ENCODE data around the gene GJD4.

The GJD4 gene

DNA sequence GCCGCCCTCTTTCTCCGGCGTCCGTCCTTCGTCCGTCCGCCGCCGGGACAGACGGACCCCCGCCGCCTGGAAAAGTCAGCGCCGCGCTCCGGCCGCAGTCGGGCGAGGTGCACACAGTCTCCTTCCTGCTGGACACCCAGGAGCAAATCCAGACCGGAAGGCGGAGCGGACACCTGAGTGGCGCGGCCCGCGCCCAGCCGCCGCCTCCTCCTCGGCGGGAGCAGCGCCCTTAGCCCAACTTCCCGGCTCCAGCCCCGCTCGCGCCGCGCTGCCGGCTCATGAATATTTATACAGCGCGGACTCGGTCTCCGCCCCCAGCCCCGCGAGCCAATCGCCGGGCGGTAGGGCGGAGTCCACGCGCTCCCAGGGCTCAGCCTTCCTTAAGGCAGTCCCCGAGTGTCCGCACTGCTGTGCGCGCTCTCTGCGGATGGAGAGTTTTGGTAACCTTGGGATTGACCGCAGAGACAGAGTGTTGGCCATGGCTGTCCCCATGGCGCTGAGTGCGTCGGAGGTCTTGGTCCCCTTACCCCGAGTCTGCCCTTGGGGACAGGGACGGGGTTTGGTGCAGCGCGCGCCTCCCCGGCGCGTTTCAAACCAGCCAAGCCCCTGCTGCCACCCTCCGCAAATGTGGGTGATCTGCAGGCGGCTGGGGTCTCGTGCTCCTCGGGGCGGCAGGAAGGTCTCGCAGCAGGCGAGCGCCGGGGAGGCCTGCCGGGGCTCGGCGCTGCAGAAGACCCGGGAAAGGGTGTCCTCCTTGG lies 37.1 kb downstream of the GJD4 start, which contains the start of gene FZD8:
TSS of gene FZD8 (minus strand) at position 262 of the 758 bp plus-strand sequence. CDS start 867 bp downstream, outside the sequence.
- no peaks in the 10 kb centered on the region for H3F3A ChIP-seq (ENCODE audit: control insufficient read depth, insufficient read depth)
- H4K20me1 ChIP-seq (ENCODE audit: control insufficient read depth, insufficient read depth, low read depth, low read length): no peaks in the 10 kb centered on the region
- H3K79me2 ChIP-seq (ENCODE audit: control insufficient read depth, low read length): no peaks in the 10 kb centered on the region
- no peaks in the 10 kb centered on the region for H3K36me3 ChIP-seq (ENCODE audit: control insufficient read depth, low read length)
- H3K4me3 ChIP-seq (ENCODE audit: low read length): peak within 1 kb of the TSS; percentile 66
- H3K27ac ChIP-seq (ENCODE audit: low read depth, low read length): no peak within 1 kb of the TSS
- no peak for TF ChIP-seq EZH2phosphoT487 (IDR thresholded peaks at IDR 0.05; ENCODE audit: borderline replicate concordance, low read length)
- TF ChIP-seq, protein P1, sequence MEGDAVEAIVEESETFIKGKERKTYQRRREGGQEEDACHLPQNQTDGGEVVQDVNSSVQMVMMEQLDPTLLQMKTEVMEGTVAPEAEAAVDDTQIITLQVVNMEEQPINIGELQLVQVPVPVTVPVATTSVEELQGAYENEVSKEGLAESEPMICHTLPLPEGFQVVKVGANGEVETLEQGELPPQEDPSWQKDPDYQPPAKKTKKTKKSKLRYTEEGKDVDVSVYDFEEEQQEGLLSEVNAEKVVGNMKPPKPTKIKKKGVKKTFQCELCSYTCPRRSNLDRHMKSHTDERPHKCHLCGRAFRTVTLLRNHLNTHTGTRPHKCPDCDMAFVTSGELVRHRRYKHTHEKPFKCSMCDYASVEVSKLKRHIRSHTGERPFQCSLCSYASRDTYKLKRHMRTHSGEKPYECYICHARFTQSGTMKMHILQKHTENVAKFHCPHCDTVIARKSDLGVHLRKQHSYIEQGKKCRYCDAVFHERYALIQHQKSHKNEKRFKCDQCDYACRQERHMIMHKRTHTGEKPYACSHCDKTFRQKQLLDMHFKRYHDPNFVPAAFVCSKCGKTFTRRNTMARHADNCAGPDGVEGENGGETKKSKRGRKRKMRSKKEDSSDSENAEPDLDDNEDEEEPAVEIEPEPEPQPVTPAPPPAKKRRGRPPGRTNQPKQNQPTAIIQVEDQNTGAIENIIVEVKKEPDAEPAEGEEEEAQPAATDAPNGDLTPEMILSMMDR (IDR thresholded peaks at IDR 0.05; ENCODE audit: low read depth, low read length, poor library complexity, severe bottlenecking): no peak
- H3K9me2 ChIP-seq (replicated peaks; ENCODE audit: control insufficient read depth, low read length): no peaks in the 10 kb centered on the region
- H3K9me3 ChIP-seq (ENCODE audit: control insufficient read depth, insufficient read depth, low read length): no peaks in the 10 kb centered on the region
- H3K4me1 ChIP-seq (ENCODE audit: control insufficient read depth, low read length): peaks cover 8% of the 10 kb centered on the region; the same call in 1 of the 2 replicates
- H3K4me2 ChIP-seq (ENCODE audit: low read length): peak within 1 kb of the TSS; percentile 68
- H3K27me3 ChIP-seq (ENCODE audit: control insufficient read depth, low read length): peaks cover 43% of the 10 kb centered on the region

DNA sequence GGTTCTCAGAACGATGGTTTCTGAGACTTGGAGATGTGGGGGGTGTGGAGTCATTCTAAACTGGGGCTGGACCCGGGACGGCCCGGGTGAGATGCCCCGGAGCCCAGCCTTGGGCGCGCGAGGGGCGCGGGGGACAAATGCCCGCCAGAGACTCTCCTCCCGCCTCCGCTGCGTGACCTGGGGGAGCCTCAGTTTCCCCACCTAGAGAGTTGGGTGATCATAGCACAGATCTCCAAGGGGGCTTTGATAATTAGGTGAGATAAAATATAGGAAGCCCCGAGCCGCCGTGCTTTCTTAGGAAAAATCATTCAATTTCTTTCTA lies 37.6 kb downstream of the GJD4 start:
- no peaks in the 10 kb centered on the region for H3K9me3 ChIP-seq (ENCODE audit: control insufficient read depth, insufficient read depth, low read length)
- H3K9me2 ChIP-seq (replicated peaks; ENCODE audit: control insufficient read depth, low read length): no peaks in the 10 kb centered on the region
- peak overlapping the region; percentile 68 for H3K4me2 ChIP-seq (ENCODE audit: low read length)
- peaks cover 8% of the 10 kb centered on the region; the same call in 1 of the 2 replicates for H3K4me1 ChIP-seq (ENCODE audit: control insufficient read depth, low read length)
- H3K4me3 ChIP-seq (ENCODE audit: low read length): peak overlapping the region; percentile 66
- H4K20me1 ChIP-seq (ENCODE audit: control insufficient read depth, insufficient read depth, low read depth, low read length): no peaks in the 10 kb centered on the region
- TF ChIP-seq, protein P1 (IDR thresholded peaks at IDR 0.05; ENCODE audit: low read depth, low read length, poor library complexity, severe bottlenecking): no peak
- TF ChIP-seq EZH2phosphoT487 (IDR thresholded peaks at IDR 0.05; ENCODE audit: borderline replicate concordance, low read length): no peak
- H3K27ac ChIP-seq (ENCODE audit: low read depth, low read length): no peak overlapping the region
- H3K27me3 ChIP-seq (ENCODE audit: control insufficient read depth, low read length): peaks cover 43% of the 10 kb centered on the region
- no peaks in the 10 kb centered on the region for H3K36me3 ChIP-seq (ENCODE audit: control insufficient read depth, low read length)
- H3K79me2 ChIP-seq (ENCODE audit: control insufficient read depth, low read length): no peaks in the 10 kb centered on the region
- no peaks in the 10 kb centered on the region for H3F3A ChIP-seq (ENCODE audit: control insufficient read depth, insufficient read depth)

DNA sequence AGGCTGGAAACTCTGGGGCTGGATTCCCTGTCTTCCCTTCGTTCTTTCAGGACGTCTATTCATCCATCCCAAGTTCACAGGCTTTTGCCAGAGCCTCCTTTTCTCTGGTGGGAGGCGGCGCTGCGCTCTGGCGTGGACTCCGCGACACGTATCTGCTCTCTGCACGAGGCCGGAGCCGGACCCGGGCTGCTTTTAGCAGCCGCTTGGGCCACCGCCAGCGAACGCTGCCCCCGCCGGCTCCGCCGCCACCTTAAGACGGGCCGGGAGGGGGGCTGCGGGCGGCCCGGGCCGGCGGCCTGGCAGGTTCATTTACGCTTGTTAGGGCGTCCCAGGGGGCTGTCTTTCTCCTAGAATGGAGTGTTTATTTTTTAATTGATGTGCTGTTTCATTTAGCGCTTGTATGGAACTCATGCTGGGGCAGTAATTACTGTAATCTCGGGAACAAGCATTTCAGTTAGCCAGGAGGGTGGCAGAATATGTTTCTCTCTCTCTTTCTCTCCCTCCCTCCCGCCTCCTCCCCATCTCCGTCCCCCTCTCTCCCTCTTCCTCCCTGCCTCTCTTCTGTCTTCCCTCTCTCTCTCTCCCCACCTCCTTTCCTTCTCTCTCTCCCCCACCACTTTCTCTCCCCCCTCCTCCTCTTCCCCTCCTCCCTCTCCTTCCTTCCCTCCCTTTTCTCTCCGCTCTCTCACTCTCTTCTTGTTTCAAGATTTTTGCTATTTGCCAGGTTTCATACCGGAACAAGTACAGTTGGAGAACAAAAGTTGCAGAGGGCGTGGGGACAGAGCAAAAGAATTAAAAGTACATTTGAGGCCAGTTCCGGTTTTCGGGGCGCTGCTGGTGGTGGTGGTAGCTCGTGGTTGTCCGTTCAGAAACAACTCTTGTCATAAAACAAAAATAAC lies 38.3 kb downstream of the GJD4 start:
- Histone ChIP-seq H3F3A (ENCODE audit: control insufficient read depth, insufficient read depth) (no peaks in the 10 kb centered on the region), H3K9me3 (ENCODE audit: control insufficient read depth, insufficient read depth, low read length) (no peaks in the 10 kb centered on the region), H3K36me3 (ENCODE audit: control insufficient read depth, low read length) (no peaks in the 10 kb centered on the region), H3K4me1 (ENCODE audit: control insufficient read depth, low read length) (peaks cover 8% of the 10 kb centered on the region; the same call in 1 of the 2 replicates), H3K4me2 (ENCODE audit: low read length) (no peak overlapping the region), H3K4me3 (ENCODE audit: low read length) (no peak overlapping the region), H3K27me3 (ENCODE audit: control insufficient read depth, low read length) (peaks cover 43% of the 10 kb centered on the region), H4K20me1 (ENCODE audit: control insufficient read depth, insufficient read depth, low read depth, low read length) (no peaks in the 10 kb centered on the region), H3K27ac (ENCODE audit: low read depth, low read length) (no peak overlapping the region), H3K9me2 (replicated peaks; ENCODE audit: control insufficient read depth, low read length) (no peaks in the 10 kb centered on the region), H3K79me2 (ENCODE audit: control insufficient read depth, low read length) (no peaks in the 10 kb centered on the region)
- no peak for TF ChIP-seq EZH2phosphoT487 (IDR thresholded peaks at IDR 0.05; ENCODE audit: borderline replicate concordance, low read length)
- TF ChIP-seq, protein P1 (IDR thresholded peaks at IDR 0.05; ENCODE audit: low read depth, low read length, poor library complexity, severe bottlenecking): no peak
